Activated T-cell treated with anti-CD3 and anti-CD28 coated beads, Interleukin-2, amount 50 U/mL, for 72 hours (primary cell): Measurements from ENCODE around the gene TFCP2L1. TPM values are rescaled to one million over a fixed set of nuclear protein-coding genes. Genes with fewer than 3 reads are reported as not detected.
A peak's percentile ranks its signal among the peaks of the same experiment; 100 is the strongest.

Experiments used
- ATAC-seq, 2 donors: fragments of 150-1000 bp; cut with Tn5 transposase; replicated peaks in 1 of 2; 2 replicates each; pipeline ENCODE4 v1.10.0; 2021; ENCODE audit warnings: moderate library complexity in 2 of 2, mild to moderate bottlenecking in 1 of 2
- DNase-seq, 2 donors: peaks; one replicate each; pipeline ENCODE4 v3.0.0; 2021 to 2022; ENCODE audit warnings: mixed read lengths in 1 of 2
- H3K27ac Mint-ChIP-seq: one replicate; pipeline ENCODE4 v1.8.0; 2022; ENCODE audit warnings: mild to moderate bottlenecking, moderate library complexity, mixed read lengths
- H3K27me3 Mint-ChIP-seq: one replicate; pipeline ENCODE4 v1.8.0; 2022; ENCODE audit warnings: low read depth, mixed read lengths
- H3K36me3 Mint-ChIP-seq, 2 donors: one replicate each; pipeline ENCODE4 v1.8.0; 2022; ENCODE audit warnings: mixed read lengths in 2 of 2, mild to moderate bottlenecking in 1 of 2; ENCODE audit not compliant: insufficient read depth in 2 of 2
- H3K4me1 Mint-ChIP-seq: one replicate; pipeline ENCODE4 v1.8.0; 2022; ENCODE audit warnings: low read depth, mixed read lengths
- H3K4me3 Mint-ChIP-seq, 2 donors: one replicate each; pipeline ENCODE4 v1.8.0; 2022; ENCODE audit warnings: mild to moderate bottlenecking in 2 of 2, mixed read lengths in 2 of 2, moderate library complexity in 2 of 2
- H3K9me3 Mint-ChIP-seq, 2 donors: one replicate each; pipeline ENCODE4 v1.8.0; 2022; ENCODE audit warnings: mixed read lengths in 2 of 2
- total RNA-seq, 2 donors: library from RNA; stranded (reverse); gene quantifications; one replicate each; pipeline ENCODE4 v1.2.3, GENCODE V29; 2022

The TFCP2L1 gene
- total RNA-seq, 2 donors from 2014 or later: 0.10 to 0.16 TPM

DNA sequence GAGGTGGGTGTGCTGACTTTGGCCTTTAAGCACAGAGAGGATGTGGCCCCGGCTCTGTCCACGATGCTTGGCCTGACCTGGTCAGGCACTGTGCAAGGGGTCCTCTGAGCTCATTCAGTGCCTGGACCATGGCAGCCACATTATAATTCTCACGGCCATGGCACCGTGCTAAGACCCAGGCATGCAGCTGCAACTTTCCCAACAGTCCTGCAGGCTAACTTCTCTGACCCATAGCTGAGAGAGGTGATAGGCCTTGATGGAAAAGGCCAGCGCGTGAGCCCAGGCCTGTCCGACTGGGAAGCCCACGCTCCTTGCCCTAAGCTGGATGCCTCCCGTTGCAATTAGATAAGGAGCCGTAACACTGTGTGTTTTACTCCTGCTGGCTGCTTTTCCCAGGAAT, 99.9 kb downstream of the TFCP2L1 start:
- no peak for ATAC-seq
- DNase-seq: no peak
- H3K27ac Mint-ChIP-seq: no peak overlapping the region

DNA sequence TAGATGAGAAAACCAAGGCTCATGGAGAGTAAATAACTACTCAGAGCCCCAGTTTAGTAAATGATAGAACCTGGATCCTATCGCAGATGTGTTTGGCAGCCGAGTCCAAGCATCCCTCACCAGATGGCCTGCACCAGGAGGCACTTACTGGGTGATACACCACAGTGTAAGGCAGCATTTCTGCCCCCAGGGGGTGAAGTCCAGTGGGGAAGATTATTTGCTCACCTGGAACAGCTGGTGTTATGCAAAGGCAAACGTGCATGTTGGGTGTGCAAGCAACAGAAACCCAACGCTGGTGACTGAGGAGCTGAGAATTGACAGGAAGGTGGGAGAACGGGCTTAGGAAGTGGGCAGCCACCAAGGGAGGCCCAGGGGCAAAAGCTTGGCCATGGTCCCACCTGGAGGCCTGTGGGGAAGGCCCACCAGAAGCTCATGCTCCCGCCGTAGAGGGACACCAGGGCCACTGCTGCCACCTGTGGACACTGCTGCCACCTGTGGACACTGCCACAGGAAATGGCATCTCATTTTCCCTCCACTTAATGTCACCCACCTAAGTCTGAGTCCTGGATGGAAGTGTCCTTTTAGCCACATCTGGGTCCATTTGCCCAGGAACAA, 100.6 kb downstream of the TFCP2L1 start:
- DNase-seq (no peak), ATAC-seq (no peak)
- Mint-ChIP-seq H3K4me3 (no peak overlapping the region), H3K4me1 (no peaks in the 10 kb centered on the region), H3K27me3 (peaks cover 6% of the 10 kb centered on the region), H3K36me3 (no peaks in the 10 kb centered on the region), H3K9me3 (no peaks in the 10 kb centered on the region), H3K27ac (no peak overlapping the region)

More for the DNA sequence above, 99.9 kb downstream of the TFCP2L1 start:
- H3K9me3 Mint-ChIP-seq: no peaks in the 10 kb centered on the region
- no peak overlapping the region for H3K4me3 Mint-ChIP-seq
- peaks cover 6% of the 10 kb centered on the region for H3K27me3 Mint-ChIP-seq
- no peaks in the 10 kb centered on the region for H3K36me3 Mint-ChIP-seq
- no peaks in the 10 kb centered on the region for H3K4me1 Mint-ChIP-seq

DNA sequence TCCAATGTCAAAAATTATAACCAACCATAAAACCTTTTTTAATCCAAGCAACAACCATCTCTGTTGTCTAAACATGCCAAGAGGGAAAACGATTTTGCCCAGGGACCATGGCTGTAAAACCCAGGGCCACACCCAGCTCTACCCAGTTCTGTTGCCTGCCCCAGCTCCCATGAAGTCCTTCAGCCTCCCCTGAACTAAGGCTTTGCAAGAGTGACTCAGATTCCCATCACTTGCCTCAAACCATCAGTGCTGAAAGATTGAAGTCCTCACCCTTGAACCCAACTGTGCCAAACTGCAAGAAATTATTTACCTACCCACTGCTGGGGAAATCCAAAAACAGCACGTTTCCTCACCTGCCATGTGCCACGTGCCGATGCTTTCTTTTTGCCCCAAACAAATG, 102.5 kb downstream of the TFCP2L1 start:
- H3K27ac Mint-ChIP-seq: no peak overlapping the region
- ATAC-seq: no peak
- H3K36me3 Mint-ChIP-seq: no peaks in the 10 kb centered on the region
- no peaks in the 10 kb centered on the region for H3K4me1 Mint-ChIP-seq
- H3K9me3 Mint-ChIP-seq: no peaks in the 10 kb centered on the region
- no peaks in the 10 kb centered on the region for H3K27me3 Mint-ChIP-seq
- H3K4me3 Mint-ChIP-seq: no peak overlapping the region
- no peak for DNase-seq

GRCh38 chr2:121179467-121179866, 105.5 kb downstream of the TFCP2L1 start:
- Mint-ChIP-seq H3K36me3 (no peaks in the 10 kb centered on the region), H3K4me1 (no peaks in the 10 kb centered on the region), H3K9me3 (no peaks in the 10 kb centered on the region), H3K27ac (no peak overlapping the region), H3K27me3 (no peaks in the 10 kb centered on the region), H3K4me3 (no peak overlapping the region)
- DNase-seq (no peak), ATAC-seq (no peak)

DNA sequence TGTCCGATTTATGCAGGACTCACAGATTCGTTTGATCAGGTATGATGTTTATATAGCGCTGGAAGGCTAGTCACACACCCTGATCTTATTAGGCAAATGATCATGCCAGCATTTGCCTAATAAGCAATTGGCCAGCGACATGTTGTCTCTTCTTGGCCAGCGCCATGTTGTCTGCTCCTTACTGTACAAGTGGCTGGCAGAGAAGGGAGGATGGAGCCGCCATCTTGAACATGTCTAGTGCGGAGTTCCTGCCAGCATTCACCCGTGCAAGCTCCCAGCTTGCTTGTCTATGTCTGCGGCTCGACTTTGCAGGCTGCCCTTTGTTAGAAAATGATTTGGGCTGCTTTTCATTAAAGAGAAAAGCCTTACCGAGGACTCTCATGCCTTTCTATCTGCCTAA, 106.3 kb downstream of the TFCP2L1 start:
- no peaks in the 10 kb centered on the region for H3K27me3 Mint-ChIP-seq
- no peaks in the 10 kb centered on the region for H3K9me3 Mint-ChIP-seq
- H3K4me3 Mint-ChIP-seq: no peak overlapping the region
- DNase-seq (no peak), ATAC-seq (no peak)
- no peak overlapping the region for H3K27ac Mint-ChIP-seq
- H3K36me3 Mint-ChIP-seq: no peaks in the 10 kb centered on the region
- no peaks in the 10 kb centered on the region for H3K4me1 Mint-ChIP-seq

DNA sequence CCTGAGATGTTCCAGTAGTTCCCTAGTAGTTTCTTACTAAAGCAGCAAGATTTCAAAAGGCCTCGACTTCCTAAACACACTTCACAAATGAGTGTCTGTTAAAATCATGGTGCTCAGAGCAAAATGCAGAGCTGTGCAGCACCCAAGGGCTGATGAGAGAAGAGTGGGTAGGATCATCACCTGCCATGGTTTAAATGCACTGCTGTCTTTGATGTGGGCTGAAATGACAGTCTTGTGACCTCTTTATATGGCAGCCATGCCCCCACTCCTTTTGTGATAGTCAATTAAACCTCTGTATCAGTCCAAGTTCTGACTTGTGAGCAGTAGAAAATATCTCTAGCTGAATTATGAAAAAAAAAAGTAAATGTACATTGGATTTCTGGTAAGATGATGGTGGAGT, 107.1 kb downstream of the TFCP2L1 start:
- DNase-seq (no peak), ATAC-seq (no peak)
- Mint-ChIP-seq H3K27ac (no peak overlapping the region), H3K4me3 (no peak overlapping the region), H3K27me3 (no peaks in the 10 kb centered on the region), H3K4me1 (no peaks in the 10 kb centered on the region), H3K36me3 (no peaks in the 10 kb centered on the region), H3K9me3 (no peaks in the 10 kb centered on the region)

GRCh38 chr2:121175326-121175725, 109.7 kb downstream of the TFCP2L1 start:
- DNase-seq (no peak), ATAC-seq (no peak)
- H3K9me3 Mint-ChIP-seq: peaks cover 4 to 5% of the 10 kb centered on the region in 2 donors
- H3K36me3 Mint-ChIP-seq: peaks cover 0 to 6% of the 10 kb centered on the region in 2 donors
- no peak overlapping the region for H3K27ac Mint-ChIP-seq
- peaks cover 15% of the 10 kb centered on the region for H3K4me1 Mint-ChIP-seq
- no peaks in the 10 kb centered on the region for H3K27me3 Mint-ChIP-seq
- no peak overlapping the region for H3K4me3 Mint-ChIP-seq

GRCh38 chr2:121173806-121174205, 111.2 kb downstream of the TFCP2L1 start:
- Mint-ChIP-seq H3K4me1 (peaks cover 15% of the 10 kb centered on the region), H3K9me3 (peaks cover 4 to 5% of the 10 kb centered on the region in 2 donors), H3K27ac (no peak overlapping the region), H3K4me3 (no peak overlapping the region), H3K27me3 (no peaks in the 10 kb centered on the region), H3K36me3 (peaks cover 0 to 6% of the 10 kb centered on the region in 2 donors)
- DNase-seq (no peak), ATAC-seq (no peak)

DNA sequence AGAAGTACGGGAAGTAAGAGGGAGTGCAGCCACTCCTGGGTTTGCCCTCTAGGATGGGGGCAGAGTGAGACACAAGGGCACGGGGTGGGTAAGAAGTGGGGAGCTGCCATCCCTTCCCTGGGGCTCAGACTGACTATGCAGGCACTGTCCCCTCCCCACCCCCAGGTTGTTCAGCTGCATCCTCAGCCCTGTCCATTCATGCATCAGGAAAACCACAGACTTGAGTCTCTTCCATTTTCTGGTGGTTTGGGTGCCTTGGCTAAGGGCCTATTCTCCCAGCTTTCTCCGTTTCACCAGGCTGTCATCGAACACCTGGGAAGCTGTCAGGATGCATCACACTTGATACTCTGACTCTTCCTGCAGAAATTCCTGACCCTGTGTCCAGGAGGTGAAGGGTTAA, 111.9 kb downstream of the TFCP2L1 start:
- H3K36me3 Mint-ChIP-seq: peaks cover 0 to 6% of the 10 kb centered on the region in 2 donors
- no peaks in the 10 kb centered on the region for H3K27me3 Mint-ChIP-seq
- no peak for DNase-seq
- H3K4me1 Mint-ChIP-seq: peaks cover 15% of the 10 kb centered on the region
- peaks cover 4 to 5% of the 10 kb centered on the region in 2 donors for H3K9me3 Mint-ChIP-seq
- no peak overlapping the region for H3K4me3 Mint-ChIP-seq
- no peak overlapping the region for H3K27ac Mint-ChIP-seq
- ATAC-seq: no peak

- Mint-ChIP-seq H3K36me3 (peaks cover 0 to 6% of the 10 kb centered on the region in 2 donors), H3K27ac (no peak overlapping the region), H3K4me3 (no peak overlapping the region), H3K9me3 (peaks cover 4 to 5% of the 10 kb centered on the region in 2 donors), H3K4me1 (peaks cover 15% of the 10 kb centered on the region), H3K27me3 (no peaks in the 10 kb centered on the region)
- no peak for ATAC-seq
- DNase-seq: no peak
These were observed 112.5 kb downstream of the TFCP2L1 start for GRCh38 chr2:121172456-121172855.

- Mint-ChIP-seq H3K27ac (no peak overlapping the region), H3K4me3 (peak overlapping the region in 1 of 2 donors; percentile 40), H3K4me1 (peaks cover 15% of the 10 kb centered on the region), H3K36me3 (peaks cover 0 to 6% of the 10 kb centered on the region in 2 donors), H3K9me3 (peaks cover 4 to 5% of the 10 kb centered on the region in 2 donors), H3K27me3 (no peaks in the 10 kb centered on the region)
- DNase-seq (peak; percentile 12 to 60), ATAC-seq (peak; percentile 87 to 97)
These were observed 113.3 kb downstream of the TFCP2L1 start for GRCh38 chr2:121171625-121172119.

DNA sequence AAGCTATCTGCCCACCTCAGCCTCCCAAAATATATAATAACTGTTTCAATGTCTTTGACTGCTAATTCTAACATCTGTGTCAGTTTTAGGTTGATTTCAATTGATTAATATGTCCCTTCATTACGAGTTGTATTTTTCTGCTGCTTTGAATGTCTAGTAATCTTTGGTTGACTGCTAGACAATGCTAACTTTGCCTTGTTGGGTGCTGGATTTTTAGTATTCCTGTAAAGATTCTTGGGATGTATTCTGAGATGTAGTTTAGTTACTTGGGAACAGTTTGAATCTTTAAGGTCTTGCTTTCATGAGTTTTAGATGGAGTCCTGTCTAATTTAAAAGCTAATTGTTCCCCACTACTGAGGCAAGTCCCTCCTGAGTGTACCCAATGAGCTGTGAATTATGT, 114.4 kb downstream of the TFCP2L1 start:
- peaks cover 4 to 5% of the 10 kb centered on the region in 2 donors for H3K9me3 Mint-ChIP-seq
- no peak overlapping the region for H3K4me3 Mint-ChIP-seq
- no peak for DNase-seq
- H3K4me1 Mint-ChIP-seq: peaks cover 15% of the 10 kb centered on the region
- no peak overlapping the region for H3K27ac Mint-ChIP-seq
- no peaks in the 10 kb centered on the region for H3K27me3 Mint-ChIP-seq
- peaks cover 0 to 6% of the 10 kb centered on the region in 2 donors for H3K36me3 Mint-ChIP-seq
- ATAC-seq: no peak

DNA sequence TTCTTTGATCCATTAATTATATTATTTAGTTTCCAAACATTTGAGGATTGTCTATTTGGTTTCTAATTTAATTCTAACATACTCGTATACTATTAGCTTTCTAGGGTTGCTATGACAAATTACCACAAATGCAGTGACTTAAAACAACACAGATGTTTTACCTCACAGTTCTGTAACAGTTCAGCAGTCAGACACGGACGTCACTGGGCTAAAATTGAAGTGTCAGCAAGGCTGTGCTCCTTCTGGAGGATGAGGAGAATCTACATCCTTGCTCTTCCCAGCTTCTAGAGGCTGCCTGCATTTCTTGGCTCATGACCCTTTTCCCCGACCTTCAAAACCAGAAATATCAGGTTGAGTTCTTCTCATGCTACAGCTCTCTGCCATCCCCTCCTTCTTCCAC, 117.6 kb downstream of the TFCP2L1 start:
- ATAC-seq (no peak), DNase-seq (no peak)
- H3K36me3 Mint-ChIP-seq: peaks cover 0 to 6% of the 10 kb centered on the region in 2 donors
- peaks cover 4 to 7% of the 10 kb centered on the region in 2 donors for H3K9me3 Mint-ChIP-seq
- H3K27me3 Mint-ChIP-seq: no peaks in the 10 kb centered on the region
- no peak overlapping the region for H3K27ac Mint-ChIP-seq
- H3K4me3 Mint-ChIP-seq: no peak overlapping the region
- peaks cover 15% of the 10 kb centered on the region for H3K4me1 Mint-ChIP-seq
